ENCODE results near the gene ADPRHL1. TPM values are rescaled to one million over a fixed set of nuclear protein-coding genes. Genes with fewer than 3 reads are reported as not detected.

ADPRHL1 gene
- total RNA-seq, 1 donor from 2014 or later: 11.3 TPM

DNA sequence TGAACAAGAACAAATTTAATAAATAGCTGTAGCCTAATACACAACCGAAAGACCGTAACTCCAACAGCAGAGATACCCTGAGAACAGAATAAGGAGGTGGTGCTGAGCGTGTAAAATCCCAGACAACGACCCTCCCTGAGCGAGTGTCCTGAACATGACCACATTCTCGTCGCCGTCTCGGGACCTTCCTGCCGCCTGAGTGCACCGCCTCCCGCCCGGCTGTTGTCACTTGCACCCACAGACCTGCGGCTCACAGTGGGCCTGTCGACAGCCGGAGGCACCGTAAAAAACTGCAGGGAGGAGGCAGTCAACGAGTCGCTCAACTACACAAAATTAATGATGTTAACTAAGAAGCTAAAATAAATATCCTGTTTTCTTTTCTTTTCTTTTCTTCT, 53.5 kb downstream of the ADPRHL1 start:
- TF ChIP-seq, protein P1, sequence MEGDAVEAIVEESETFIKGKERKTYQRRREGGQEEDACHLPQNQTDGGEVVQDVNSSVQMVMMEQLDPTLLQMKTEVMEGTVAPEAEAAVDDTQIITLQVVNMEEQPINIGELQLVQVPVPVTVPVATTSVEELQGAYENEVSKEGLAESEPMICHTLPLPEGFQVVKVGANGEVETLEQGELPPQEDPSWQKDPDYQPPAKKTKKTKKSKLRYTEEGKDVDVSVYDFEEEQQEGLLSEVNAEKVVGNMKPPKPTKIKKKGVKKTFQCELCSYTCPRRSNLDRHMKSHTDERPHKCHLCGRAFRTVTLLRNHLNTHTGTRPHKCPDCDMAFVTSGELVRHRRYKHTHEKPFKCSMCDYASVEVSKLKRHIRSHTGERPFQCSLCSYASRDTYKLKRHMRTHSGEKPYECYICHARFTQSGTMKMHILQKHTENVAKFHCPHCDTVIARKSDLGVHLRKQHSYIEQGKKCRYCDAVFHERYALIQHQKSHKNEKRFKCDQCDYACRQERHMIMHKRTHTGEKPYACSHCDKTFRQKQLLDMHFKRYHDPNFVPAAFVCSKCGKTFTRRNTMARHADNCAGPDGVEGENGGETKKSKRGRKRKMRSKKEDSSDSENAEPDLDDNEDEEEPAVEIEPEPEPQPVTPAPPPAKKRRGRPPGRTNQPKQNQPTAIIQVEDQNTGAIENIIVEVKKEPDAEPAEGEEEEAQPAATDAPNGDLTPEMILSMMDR (IDR thresholded peaks at IDR 0.05): no peak
- H3K9me3 ChIP-seq: no peaks in the 10 kb centered on the region
- DNase-seq (ENCODE audit: low spot score in 2 of 2): peak in 1 of 2 donors; percentile 57
- H3K4me1 ChIP-seq: peaks cover 6 to 11% of the 10 kb centered on the region in 2 donors
- H3K27me3 ChIP-seq: no peaks in the 10 kb centered on the region
- H3K4me3 ChIP-seq: no peak overlapping the region
- peak overlapping the region; percentile 53 to 88 for H3K27ac ChIP-seq
- intact Hi-C loops (cut with DNase I): no loop called here
- no peaks in the 10 kb centered on the region for H3K36me3 ChIP-seq

DNA sequence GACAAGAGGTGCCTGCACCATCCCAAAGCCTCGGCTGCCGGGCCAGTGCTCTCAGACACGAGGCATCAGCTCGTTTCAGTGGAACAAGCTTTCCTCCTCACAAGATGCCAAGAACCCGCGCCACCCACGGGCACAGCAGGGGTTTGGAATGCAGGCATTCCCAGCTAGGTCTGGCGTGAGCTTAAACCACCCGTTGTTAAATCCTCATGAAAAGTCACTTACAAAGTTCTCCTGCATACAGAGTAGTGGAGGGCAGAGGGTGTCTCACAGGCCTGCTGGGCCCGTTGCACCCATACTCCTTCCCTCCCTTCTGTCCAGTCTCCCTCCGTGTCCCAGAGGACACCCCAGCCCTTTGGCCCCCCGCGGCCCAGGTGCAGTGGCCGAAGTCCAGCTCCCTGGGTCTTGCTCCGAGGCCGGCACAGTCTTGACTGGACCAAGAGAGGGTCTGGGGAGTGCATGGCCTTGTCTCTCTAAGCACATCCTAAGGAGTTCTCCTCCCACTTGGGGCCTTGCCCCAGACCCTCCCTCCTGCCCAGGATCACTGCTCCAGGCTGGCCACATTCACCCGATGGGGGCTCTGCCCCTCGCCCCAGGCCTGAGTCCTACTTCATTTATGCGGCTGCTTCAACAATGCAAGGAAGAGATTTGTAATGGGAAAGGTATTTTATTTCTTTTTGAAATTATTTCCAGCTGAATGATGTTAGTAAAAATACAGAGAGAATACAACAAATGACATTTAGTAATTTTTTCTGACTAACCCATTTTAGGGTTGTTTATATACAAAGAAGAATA, 54.1 kb downstream of the ADPRHL1 start:
- DNase-seq (ENCODE audit: low spot score in 2 of 2): peak in 1 of 2 donors; percentile 67
- intact Hi-C loops (cut with DNase I): no loop called here

DNA sequence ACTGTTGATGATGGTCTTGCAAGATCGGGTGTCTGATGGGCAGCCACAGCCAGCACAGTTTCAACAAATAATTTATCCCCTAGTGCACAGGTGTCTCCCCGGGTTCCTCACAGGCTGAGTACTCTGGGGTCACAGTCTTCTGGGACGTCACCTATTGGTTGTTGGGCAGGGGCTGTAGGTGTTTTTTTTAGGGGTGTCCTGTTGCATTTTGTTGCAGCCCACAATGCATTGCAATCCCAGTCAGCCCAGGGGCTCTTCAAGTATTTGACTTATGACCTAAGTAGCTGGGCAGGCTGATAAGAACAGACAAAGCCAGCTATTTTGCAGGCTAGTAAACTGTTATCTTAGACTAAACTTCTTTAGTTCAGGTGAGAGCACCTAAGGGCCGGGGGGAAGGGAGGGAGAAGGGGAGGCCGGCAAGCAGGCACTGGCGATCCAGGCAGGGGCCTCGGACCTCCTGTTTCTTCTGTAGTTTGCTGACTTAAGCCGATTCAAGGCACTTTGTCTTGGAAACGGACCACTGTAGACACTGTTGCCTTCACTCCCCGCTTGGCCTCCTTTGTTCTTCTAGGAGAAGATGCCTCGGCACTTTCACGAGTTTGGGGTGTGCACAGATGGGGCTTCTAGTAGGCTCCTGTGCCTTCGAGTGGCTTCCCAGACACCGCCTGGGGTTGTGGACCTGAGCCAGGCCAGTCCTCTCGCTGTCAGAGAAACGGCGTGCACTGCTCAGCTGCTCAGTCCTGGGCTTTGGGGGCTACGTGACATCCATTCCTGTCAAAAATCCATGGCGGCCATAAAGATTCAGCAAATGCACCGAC, 55.5 kb downstream of the ADPRHL1 start:
- Histone ChIP-seq H3K27ac (peak overlapping the region in 1 of 2 donors; percentile 53), H3K4me1 (peaks cover 6 to 20% of the 10 kb centered on the region in 2 donors)

More for the DNA sequence above, 54.1 kb downstream of the ADPRHL1 start:
- Histone ChIP-seq H3K9me3 (no peaks in the 10 kb centered on the region), H3K4me1 (peaks cover 6 to 15% of the 10 kb centered on the region in 2 donors), H3K4me3 (no peak overlapping the region), H3K36me3 (no peaks in the 10 kb centered on the region), H3K27ac (peak overlapping the region; percentile 53 to 88), H3K27me3 (no peaks in the 10 kb centered on the region)
- TF ChIP-seq, protein P1 (IDR thresholded peaks at IDR 0.05): no peak

DNA sequence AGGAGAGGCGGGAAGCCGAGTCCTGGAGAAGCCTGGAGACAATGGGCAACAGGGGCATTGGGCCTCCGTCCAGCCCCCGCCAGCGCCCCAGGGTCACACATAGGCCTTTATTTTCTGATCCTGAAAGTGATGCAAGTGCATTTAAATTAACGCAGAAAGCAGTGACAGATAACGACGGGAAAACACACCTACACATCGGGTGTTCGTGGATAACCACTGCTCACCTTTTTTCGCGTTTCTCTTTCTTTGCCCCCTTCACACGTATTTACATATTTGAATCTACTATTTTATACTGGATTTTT, 59.0 kb downstream of the ADPRHL1 start:
- no peak for DNase-seq (ENCODE audit: low spot score in 2 of 2)
- Histone ChIP-seq H3K4me1 (peaks cover 3 to 14% of the 10 kb centered on the region in 2 donors), H3K4me3 (peak overlapping the region; percentile 76 to 80), H3K27ac (no peak overlapping the region), H3K27me3 (no peaks in the 10 kb centered on the region), H3K36me3 (no peaks in the 10 kb centered on the region), H3K9me3 (no peaks in the 10 kb centered on the region)
- TF ChIP-seq, protein P1 (IDR thresholded peaks at IDR 0.05): peak in 1 of 3 experiments; percentile 25
- intact Hi-C loops (cut with DNase I): loop anchor here (1.0 to 5.0 kb wide), 5 partner anchors 17 to 452 kb away; partner anchors contain the start of gene LAMP1

More for the DNA sequence above, 55.5 kb downstream of the ADPRHL1 start:
- intact Hi-C loops (cut with DNase I): no loop called here
- H3K36me3 ChIP-seq: no peaks in the 10 kb centered on the region
- no peaks in the 10 kb centered on the region for H3K9me3 ChIP-seq
- H3K27me3 ChIP-seq: no peaks in the 10 kb centered on the region
- H3K4me3 ChIP-seq: no peak overlapping the region
- TF ChIP-seq, protein P1 (IDR thresholded peaks at IDR 0.05): no peak
- peak in 1 of 2 donors; percentile 57 for DNase-seq (ENCODE audit: low spot score in 2 of 2)

DNA sequence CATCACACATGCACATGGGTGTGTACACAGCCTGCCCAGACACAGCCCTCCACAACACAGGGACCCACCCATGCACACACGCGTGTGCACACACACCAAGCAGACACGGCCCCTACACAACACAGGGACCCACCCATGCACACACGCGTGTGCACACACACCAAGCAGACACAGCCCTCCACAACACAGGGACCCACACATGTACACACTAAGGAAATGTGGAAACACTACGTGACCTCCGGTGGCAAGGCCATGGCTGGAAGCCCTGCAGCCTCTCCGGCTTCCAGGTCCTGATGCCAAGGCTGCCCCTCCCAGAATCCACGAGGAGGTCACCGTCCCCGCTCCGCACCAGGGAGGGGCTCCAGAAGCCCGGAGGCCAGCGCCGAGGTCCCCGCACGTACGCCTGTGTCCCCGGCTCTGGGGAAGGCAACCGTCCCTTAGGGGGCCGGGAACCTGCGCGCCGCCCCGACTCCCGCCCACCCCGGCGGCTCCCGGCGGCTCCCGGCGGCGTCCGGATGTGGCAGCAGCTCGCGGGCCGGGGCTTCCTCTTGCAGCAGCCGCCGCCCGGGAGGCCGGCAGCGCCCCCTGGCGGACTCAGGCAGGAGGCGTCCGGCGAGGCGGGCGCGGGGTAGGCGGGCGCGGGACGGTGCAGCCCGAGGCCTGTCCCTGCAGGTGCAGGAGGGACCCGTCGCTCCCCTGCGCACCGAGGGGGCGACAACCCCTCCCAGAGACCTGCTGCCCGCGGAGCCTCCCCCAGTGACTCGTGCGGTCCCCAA, 59.5 kb downstream of the ADPRHL1 start:
- TF ChIP-seq, protein P1 (IDR thresholded peaks at IDR 0.05): peak; percentile 47 to 92 (median 72)
- no peaks in the 10 kb centered on the region for H3K36me3 ChIP-seq
- H3K4me3 ChIP-seq: peak overlapping the region; percentile 76 to 80
- no peaks in the 10 kb centered on the region for H3K9me3 ChIP-seq
- H3K27ac ChIP-seq: peak overlapping the region in 1 of 2 donors; percentile 19
- DNase-seq (ENCODE audit: low spot score in 2 of 2): peak in 1 of 2 donors; percentile 89
- intact Hi-C loops (cut with DNase I): loop anchor here (1.0 to 5.0 kb wide), 5 partner anchors 17 to 451 kb away; partner anchors contain the start of gene LAMP1
- peaks cover 0 to 9% of the 10 kb centered on the region in 2 donors for H3K4me1 ChIP-seq
- H3K27me3 ChIP-seq: no peaks in the 10 kb centered on the region
